GM12874 (cell line): Measurements from ENCODE around the gene TMEM168.

Experiments used
- CTCF ChIP-seq: IDR thresholded peaks from 2 replicates; pipeline ENCODE4 v1.5.1; 2011; ENCODE audit warnings: low read depth, mild to moderate bottlenecking, control low read depth, low read length, moderate library complexity; ENCODE audit not compliant: insufficient read depth

TMEM168 gene

GRCh38 chr7:112802406-112802805 is 12.2 kb upstream of the TMEM168 start:
- TF ChIP-seq CTCF = no peak

- no peak for TF ChIP-seq CTCF
These were observed 10.3 kb upstream of the TMEM168 start for GRCh38 chr7:112800486-112800885.

DNA sequence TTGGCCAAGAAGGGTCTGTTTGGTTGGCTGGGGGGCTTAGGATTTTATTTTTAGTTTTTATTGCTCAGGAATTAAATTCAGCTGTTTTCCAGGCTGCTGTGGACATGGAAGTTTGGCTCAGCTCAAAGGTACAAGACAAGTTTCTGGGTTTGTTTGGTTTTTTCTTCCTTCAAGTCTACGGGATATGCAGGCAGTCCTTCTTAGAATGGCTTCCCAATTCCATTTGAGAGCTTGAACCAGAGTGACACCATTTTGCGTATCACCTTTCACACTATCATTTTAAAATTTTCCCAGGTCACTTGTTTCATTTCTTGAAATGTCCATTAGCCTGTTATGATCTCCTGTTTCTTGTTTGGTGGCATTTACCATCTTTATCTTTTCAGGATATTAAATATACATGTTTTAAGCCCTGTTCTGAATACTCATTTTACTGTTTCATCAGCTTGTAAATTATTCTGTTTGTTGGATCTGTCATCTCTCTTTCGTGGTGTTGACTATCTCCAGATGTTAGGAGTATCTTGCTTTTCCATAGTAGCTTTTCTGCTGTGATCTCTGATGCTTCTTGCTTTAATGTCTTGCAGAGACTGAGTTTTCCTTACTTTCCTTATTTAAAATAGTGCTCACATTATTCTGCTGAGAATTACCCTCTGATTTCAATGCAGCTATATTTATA is 9.4 kb upstream of the TMEM168 start:
- no peak for TF ChIP-seq CTCF

GRCh38 chr7:112798274-112799159 is 8.3 kb upstream of the TMEM168 start:
- no peak for TF ChIP-seq CTCF

- TF ChIP-seq CTCF = no peak
These were observed 2.2 kb upstream of the TMEM168 start for GRCh38 chr7:112792441-112792840.

- no peak for TF ChIP-seq CTCF
These were observed 1.4 kb upstream of the TMEM168 start for GRCh38 chr7:112791465-112792168.

- no peak for TF ChIP-seq CTCF
These were observed 402 bp upstream of the TMEM168 start for GRCh38 chr7:112790586-112791003.
